ENCODE data around the gene OR2T6. TPM values are rescaled to one million over a fixed set of nuclear protein-coding genes. Genes with fewer than 3 reads are reported as not detected.

The OR2T6 gene
- polyA plus RNA-seq: not detected

GRCh38 chr1:248375446-248375845, at the start of gene OR2T6:
TSS of gene OR2T6 (plus strand) at chr1:248375746. CDS start at chr1:248387609, 11,863 bp downstream.
- Histone ChIP-seq H3K4me3 (ENCODE audit: low read depth in 1 of 2, low read length in 2 of 2) (no peak within 1 kb of the TSS), H3K27ac (ENCODE audit: low read depth in 2 of 2, low read length in 1 of 2) (no peak within 1 kb of the TSS), H3K27me3 (ENCODE audit: control insufficient read depth in 1 of 2, insufficient read depth in 2 of 2, low read length in 2 of 2) (no peaks in the 10 kb centered on the region), H3K4me1 (ENCODE audit: control insufficient read depth in 2 of 2, insufficient read depth in 2 of 2, low read length in 1 of 2) (no peaks in the 10 kb centered on the region), H3K9me3 (ENCODE audit: control insufficient read depth in 2 of 2, insufficient read depth in 1 of 2, low read depth in 1 of 2, low read length in 1 of 2) (peaks cover 3% of the 10 kb centered on the region in 2 donors), H3K36me3 (ENCODE audit: control insufficient read depth in 2 of 2, insufficient read depth in 2 of 2, low read length in 1 of 2) (no peaks in the 10 kb centered on the region)

GRCh38 chr1:248343451-248343850, 32.1 kb upstream of the OR2T6 start:
- 41 to 46% methylated on average over 3 of the region's 3 CpGs for WGBS, 2 donors
- no peak overlapping the region for H3K4me3 ChIP-seq (ENCODE audit: low read depth in 1 of 2, low read length in 2 of 2)
- no peak overlapping the region for H3K27ac ChIP-seq (ENCODE audit: low read depth in 2 of 2, low read length in 1 of 2)
- H3K27me3 ChIP-seq (ENCODE audit: control insufficient read depth in 1 of 2, insufficient read depth in 2 of 2, low read length in 2 of 2): no peaks in the 10 kb centered on the region
- H3K4me1 ChIP-seq (ENCODE audit: control insufficient read depth in 2 of 2, insufficient read depth in 2 of 2, low read length in 1 of 2): no peaks in the 10 kb centered on the region
- H3K36me3 ChIP-seq (ENCODE audit: control insufficient read depth in 2 of 2, insufficient read depth in 2 of 2, low read length in 1 of 2): no peaks in the 10 kb centered on the region
- H3K9me3 ChIP-seq (ENCODE audit: control insufficient read depth in 2 of 2, insufficient read depth in 1 of 2, low read depth in 1 of 2, low read length in 1 of 2): no peaks in the 10 kb centered on the region

GRCh38 chr1:248348475-248348874, 27.1 kb upstream of the OR2T6 start, which contains the start of gene OR14C36:
TSS of gene OR14C36 (plus strand) at chr1:248348775. CDS start at chr1:248348775, 0 bp downstream.
- H3K4me3 ChIP-seq (ENCODE audit: low read depth in 1 of 2, low read length in 2 of 2): no peak within 1 kb of the TSS

GRCh38 chr1:248359415-248359814, 16.1 kb upstream of the OR2T6 start:
- peaks cover 3 to 8% of the 10 kb centered on the region in 2 donors for H3K9me3 ChIP-seq (ENCODE audit: control insufficient read depth in 2 of 2, insufficient read depth in 1 of 2, low read depth in 1 of 2, low read length in 1 of 2)
- no peak overlapping the region for H3K4me3 ChIP-seq (ENCODE audit: low read depth in 1 of 2, low read length in 2 of 2)
- 71 to 75% methylated on average over 3 of the region's 3 CpGs for WGBS, 2 donors
- no peaks in the 10 kb centered on the region for H3K36me3 ChIP-seq (ENCODE audit: control insufficient read depth in 2 of 2, insufficient read depth in 2 of 2, low read length in 1 of 2)
- H3K4me1 ChIP-seq (ENCODE audit: control insufficient read depth in 2 of 2, insufficient read depth in 2 of 2, low read length in 1 of 2): no peaks in the 10 kb centered on the region
- no peaks in the 10 kb centered on the region for H3K27me3 ChIP-seq (ENCODE audit: control insufficient read depth in 1 of 2, insufficient read depth in 2 of 2, low read length in 2 of 2)
- H3K27ac ChIP-seq (ENCODE audit: low read depth in 2 of 2, low read length in 1 of 2): no peak overlapping the region

More at GRCh38 chr1:248348475-248348874, 27.1 kb upstream of the OR2T6 start, which contains the start of gene OR14C36:
- H3K27me3 ChIP-seq (ENCODE audit: control insufficient read depth in 1 of 2, insufficient read depth in 2 of 2, low read length in 2 of 2): no peaks in the 10 kb centered on the region
- H3K27ac ChIP-seq (ENCODE audit: low read depth in 2 of 2, low read length in 1 of 2): no peak within 1 kb of the TSS
- H3K36me3 ChIP-seq (ENCODE audit: control insufficient read depth in 2 of 2, insufficient read depth in 2 of 2, low read length in 1 of 2): no peaks in the 10 kb centered on the region
- 66 to 74% methylated on average over 4 of the region's 4 CpGs for WGBS, 2 donors
- H3K9me3 ChIP-seq (ENCODE audit: control insufficient read depth in 2 of 2, insufficient read depth in 1 of 2, low read depth in 1 of 2, low read length in 1 of 2): peaks cover 0 to 3% of the 10 kb centered on the region in 2 donors
- H3K4me1 ChIP-seq (ENCODE audit: control insufficient read depth in 2 of 2, insufficient read depth in 2 of 2, low read length in 1 of 2): no peaks in the 10 kb centered on the region

GRCh38 chr1:248361121-248361715, 14.3 kb upstream of the OR2T6 start, which contains the start of gene OR2T4:
TSS of gene OR2T4 (plus strand) at chr1:248361665. CDS start at chr1:248361665, 0 bp downstream.
- no peak within 1 kb of the TSS for H3K4me3 ChIP-seq (ENCODE audit: low read depth in 1 of 2, low read length in 2 of 2)
- H3K27ac ChIP-seq (ENCODE audit: low read depth in 2 of 2, low read length in 1 of 2): peak within 1 kb of the TSS in 1 of 2 donors; percentile 10
- H3K36me3 ChIP-seq (ENCODE audit: control insufficient read depth in 2 of 2, insufficient read depth in 2 of 2, low read length in 1 of 2): no peaks in the 10 kb centered on the region
- H3K27me3 ChIP-seq (ENCODE audit: control insufficient read depth in 1 of 2, insufficient read depth in 2 of 2, low read length in 2 of 2): no peaks in the 10 kb centered on the region
- 49 to 51% methylated on average over 3 of the region's 3 CpGs for WGBS, 2 donors
- no peaks in the 10 kb centered on the region for H3K4me1 ChIP-seq (ENCODE audit: control insufficient read depth in 2 of 2, insufficient read depth in 2 of 2, low read length in 1 of 2)
- H3K9me3 ChIP-seq (ENCODE audit: control insufficient read depth in 2 of 2, insufficient read depth in 1 of 2, low read depth in 1 of 2, low read length in 1 of 2): peaks cover 3 to 8% of the 10 kb centered on the region in 2 donors

GRCh38 chr1:248366609-248367008, 8.9 kb upstream of the OR2T6 start:
- Histone ChIP-seq H3K27ac (ENCODE audit: low read depth in 2 of 2, low read length in 1 of 2) (no peak overlapping the region), H3K27me3 (ENCODE audit: control insufficient read depth in 1 of 2, insufficient read depth in 2 of 2, low read length in 2 of 2) (no peaks in the 10 kb centered on the region), H3K4me1 (ENCODE audit: control insufficient read depth in 2 of 2, insufficient read depth in 2 of 2, low read length in 1 of 2) (no peaks in the 10 kb centered on the region), H3K4me3 (ENCODE audit: low read depth in 1 of 2, low read length in 2 of 2) (no peak overlapping the region), H3K9me3 (ENCODE audit: control insufficient read depth in 2 of 2, insufficient read depth in 1 of 2, low read depth in 1 of 2, low read length in 1 of 2) (peaks cover 0 to 4% of the 10 kb centered on the region in 2 donors), H3K36me3 (ENCODE audit: control insufficient read depth in 2 of 2, insufficient read depth in 2 of 2, low read length in 1 of 2) (no peaks in the 10 kb centered on the region)

- Histone ChIP-seq H3K27me3 (ENCODE audit: control insufficient read depth in 1 of 2, insufficient read depth in 2 of 2, low read length in 2 of 2) (no peaks in the 10 kb centered on the region), H3K4me1 (ENCODE audit: control insufficient read depth in 2 of 2, insufficient read depth in 2 of 2, low read length in 1 of 2) (no peaks in the 10 kb centered on the region), H3K36me3 (ENCODE audit: control insufficient read depth in 2 of 2, insufficient read depth in 2 of 2, low read length in 1 of 2) (no peaks in the 10 kb centered on the region), H3K4me3 (ENCODE audit: low read depth in 1 of 2, low read length in 2 of 2) (no peak overlapping the region), H3K27ac (ENCODE audit: low read depth in 2 of 2, low read length in 1 of 2) (no peak overlapping the region), H3K9me3 (ENCODE audit: control insufficient read depth in 2 of 2, insufficient read depth in 1 of 2, low read depth in 1 of 2, low read length in 1 of 2) (peaks cover 3% of the 10 kb centered on the region in 2 donors)
- 63 to 67% methylated on average over 5 of the region's 5 CpGs for WGBS, 2 donors
Measured at GRCh38 chr1:248372394-248372793, 3.2 kb upstream of the OR2T6 start.

- H3K27ac ChIP-seq (ENCODE audit: low read depth in 2 of 2, low read length in 1 of 2): no peak overlapping the region
- 71 to 73% methylated on average over 4 of the region's 4 CpGs for WGBS, 2 donors
- no peaks in the 10 kb centered on the region for H3K36me3 ChIP-seq (ENCODE audit: control insufficient read depth in 2 of 2, insufficient read depth in 2 of 2, low read length in 1 of 2)
- peaks cover 3% of the 10 kb centered on the region in 2 donors for H3K9me3 ChIP-seq (ENCODE audit: control insufficient read depth in 2 of 2, insufficient read depth in 1 of 2, low read depth in 1 of 2, low read length in 1 of 2)
- no peak overlapping the region for H3K4me3 ChIP-seq (ENCODE audit: low read depth in 1 of 2, low read length in 2 of 2)
- H3K4me1 ChIP-seq (ENCODE audit: control insufficient read depth in 2 of 2, insufficient read depth in 2 of 2, low read length in 1 of 2): no peaks in the 10 kb centered on the region
- no peaks in the 10 kb centered on the region for H3K27me3 ChIP-seq (ENCODE audit: control insufficient read depth in 1 of 2, insufficient read depth in 2 of 2, low read length in 2 of 2)
Measured at GRCh38 chr1:248373761-248374160, 1.8 kb upstream of the OR2T6 start.

- WGBS, 2 donors: 57 to 62% methylated on average over 3 of the region's 3 CpGs
- Histone ChIP-seq H3K27me3 (ENCODE audit: control insufficient read depth in 1 of 2, insufficient read depth in 2 of 2, low read length in 2 of 2) (no peaks in the 10 kb centered on the region), H3K27ac (ENCODE audit: low read depth in 2 of 2, low read length in 1 of 2) (no peak overlapping the region), H3K4me1 (ENCODE audit: control insufficient read depth in 2 of 2, insufficient read depth in 2 of 2, low read length in 1 of 2) (no peaks in the 10 kb centered on the region), H3K36me3 (ENCODE audit: control insufficient read depth in 2 of 2, insufficient read depth in 2 of 2, low read length in 1 of 2) (no peaks in the 10 kb centered on the region), H3K9me3 (ENCODE audit: control insufficient read depth in 2 of 2, insufficient read depth in 1 of 2, low read depth in 1 of 2, low read length in 1 of 2) (peaks cover 3% of the 10 kb centered on the region in 2 donors), H3K4me3 (ENCODE audit: low read depth in 1 of 2, low read length in 2 of 2) (no peak overlapping the region)
Measured at GRCh38 chr1:248376916-248377315, 1.4 kb downstream of the OR2T6 start.

- no peaks in the 10 kb centered on the region for H3K9me3 ChIP-seq (ENCODE audit: control insufficient read depth in 2 of 2, insufficient read depth in 1 of 2, low read depth in 1 of 2, low read length in 1 of 2)
- WGBS, 2 donors: 85 to 87% methylated on average over 3 of the region's 3 CpGs
- no peaks in the 10 kb centered on the region for H3K27me3 ChIP-seq (ENCODE audit: control insufficient read depth in 1 of 2, insufficient read depth in 2 of 2, low read length in 2 of 2)
- no peak overlapping the region for H3K4me3 ChIP-seq (ENCODE audit: low read depth in 1 of 2, low read length in 2 of 2)
- no peaks in the 10 kb centered on the region for H3K36me3 ChIP-seq (ENCODE audit: control insufficient read depth in 2 of 2, insufficient read depth in 2 of 2, low read length in 1 of 2)
- H3K4me1 ChIP-seq (ENCODE audit: control insufficient read depth in 2 of 2, insufficient read depth in 2 of 2, low read length in 1 of 2): no peaks in the 10 kb centered on the region
- no peak overlapping the region for H3K27ac ChIP-seq (ENCODE audit: low read depth in 2 of 2, low read length in 1 of 2)
Measured at GRCh38 chr1:248380854-248381253, 5.3 kb downstream of the OR2T6 start.
